NCI-H510A treated with DMSO at 0.1 percent for 48 hours (cell line): Measurements from ENCODE around the gene PI4K2B.
"Not testable (repeated sequence)": the region's sequence is repeated elsewhere in the genome, so short reads cannot be mapped to it uniquely, and the experiment has no call there.

Experiments used
- DNase-seq: peaks from one replicate; lab custom pipeline; 2025; lab: John Stamatoyannopoulos, UW

The PI4K2B gene

GRCh38 chr4:25233737-25234389 is at the start of gene PI4K2B:
Gene PI4K2B (plus strand): TSS chr4:25234033. CDS start chr4:25234164, 131 bp downstream.
- DNase-seq, result peak; percentile 86

GRCh38 chr4:25184056-25184455 is 49.8 kb upstream of the PI4K2B start:
- DNase-seq, result no peak

- DNase-seq, result no peak
Observed at GRCh38 chr4:25190407-25190806, 43.4 kb upstream of the PI4K2B start.

GRCh38 chr4:25198713-25199112 is 35.1 kb upstream of the PI4K2B start:
- no peak for DNase-seq

- no peak for DNase-seq
Observed at GRCh38 chr4:25207997-25208396, 25.8 kb upstream of the PI4K2B start.

GRCh38 chr4:25209702-25210101 is 24.1 kb upstream of the PI4K2B start:
- no peak for DNase-seq

GRCh38 chr4:25211721-25212120 is 22.1 kb upstream of the PI4K2B start:
- DNase-seq, result no peak

GRCh38 chr4:25212822-25213221 is 21.0 kb upstream of the PI4K2B start:
- DNase-seq, result no peak

GRCh38 chr4:25213347-25213979 is 20.4 kb upstream of the PI4K2B start:
- no peak for DNase-seq

GRCh38 chr4:25214750-25215149 is 19.1 kb upstream of the PI4K2B start:
- not testable (repeated sequence) for DNase-seq

- DNase-seq, result no peak
Observed at GRCh38 chr4:25215511-25215910, 18.3 kb upstream of the PI4K2B start.

- no peak for DNase-seq
Observed at GRCh38 chr4:25221377-25221776, 12.5 kb upstream of the PI4K2B start.

- DNase-seq, result no peak
Observed at GRCh38 chr4:25223802-25224375, 9.9 kb upstream of the PI4K2B start.

GRCh38 chr4:25229804-25230203 is 4.0 kb upstream of the PI4K2B start:
- DNase-seq, result no peak

GRCh38 chr4:25233194-25233593 is 639 bp upstream of the PI4K2B start:
- no peak for DNase-seq

- DNase-seq, result peak; percentile 62
Observed at GRCh38 chr4:25234390-25235370, 847 bp downstream of the PI4K2B start.

- no peak for DNase-seq
Observed at GRCh38 chr4:25235401-25235800, 1.6 kb downstream of the PI4K2B start.

- DNase-seq, result not testable (repeated sequence)
Observed at GRCh38 chr4:25236030-25236429, 2.2 kb downstream of the PI4K2B start.

- no peak for DNase-seq
Observed at GRCh38 chr4:25236971-25237370, 3.1 kb downstream of the PI4K2B start.

- DNase-seq, result no peak
Observed at GRCh38 chr4:25238052-25238451, 4.2 kb downstream of the PI4K2B start.

- DNase-seq, result not testable (repeated sequence)
Observed at GRCh38 chr4:25239528-25239927, 5.7 kb downstream of the PI4K2B start.

GRCh38 chr4:25240754-25241210 is 6.9 kb downstream of the PI4K2B start:
- not testable (repeated sequence) for DNase-seq
